HEK293 (cell line): ENCODE data around the gene CASKIN2.

Source experiments
- BCL6B ChIP-seq: fragments of 450-650 bp; formaldehyde crosslinking; IDR thresholded peaks from 2 replicates; pipeline ENCODE4 v1.5.1; 2017; ENCODE audit warnings: missing biosample characterization, missing genetic modification characterization
- CTCF ChIP-seq: fragments of 450-650 bp; formaldehyde crosslinking; IDR thresholded peaks from 2 replicates; pipeline ENCODE4 v1.5.1; 2016; ENCODE audit warnings: missing biosample characterization, missing genetic modification characterization
- REST ChIP-seq: fragments of 450-650 bp; formaldehyde crosslinking; IDR thresholded peaks from 2 replicates; pipeline ENCODE4 v1.5.1; 2016; ENCODE audit warnings: missing biosample characterization, missing genetic modification characterization
- SP2 ChIP-seq: fragments of 450-650 bp; formaldehyde crosslinking; IDR thresholded peaks from 2 replicates; pipeline ENCODE4 v1.5.1; 2016; ENCODE audit warnings: missing biosample characterization, missing genetic modification characterization
- ZNF157 ChIP-seq: fragments of 450-650 bp; formaldehyde crosslinking; IDR thresholded peaks from 2 replicates; pipeline ENCODE4 v1.5.1; 2016; ENCODE audit warnings: missing biosample characterization, missing genetic modification characterization
- ZNF175 ChIP-seq: fragments of 450-650 bp; formaldehyde crosslinking; IDR thresholded peaks from 2 replicates; pipeline ENCODE4 v1.5.1; 2016; ENCODE audit warnings: missing biosample characterization, missing genetic modification characterization
- ZNF623 ChIP-seq: fragments of 450-650 bp; formaldehyde crosslinking; IDR thresholded peaks from 2 replicates; pipeline ENCODE4 v1.5.1; 2016; ENCODE audit warnings: missing biosample characterization, missing genetic modification characterization

GRCh38 chr17:75480281-75480680, 35.1 kb downstream of the CASKIN2 start:
- no peak for TF ChIP-seq CTCF (tag by site-specific recombination)
- no peak for TF ChIP-seq ZNF623 (tag by site-specific recombination)
- no peak for TF ChIP-seq ZNF157 (tag by site-specific recombination)
- TF ChIP-seq REST (tag by site-specific recombination): no peak
- no peak for TF ChIP-seq BCL6B (tag by site-specific recombination)
- TF ChIP-seq ZNF175: no peak
- TF ChIP-seq SP2 (tag by site-specific recombination): no peak
